ENCODE measurements around the gene PSEN1.

Gene PSEN1

GRCh38 chr14:73241481-73242165 lies 105.3 kb downstream of the PSEN1 start:
- no peak for DNase-seq

DNA sequence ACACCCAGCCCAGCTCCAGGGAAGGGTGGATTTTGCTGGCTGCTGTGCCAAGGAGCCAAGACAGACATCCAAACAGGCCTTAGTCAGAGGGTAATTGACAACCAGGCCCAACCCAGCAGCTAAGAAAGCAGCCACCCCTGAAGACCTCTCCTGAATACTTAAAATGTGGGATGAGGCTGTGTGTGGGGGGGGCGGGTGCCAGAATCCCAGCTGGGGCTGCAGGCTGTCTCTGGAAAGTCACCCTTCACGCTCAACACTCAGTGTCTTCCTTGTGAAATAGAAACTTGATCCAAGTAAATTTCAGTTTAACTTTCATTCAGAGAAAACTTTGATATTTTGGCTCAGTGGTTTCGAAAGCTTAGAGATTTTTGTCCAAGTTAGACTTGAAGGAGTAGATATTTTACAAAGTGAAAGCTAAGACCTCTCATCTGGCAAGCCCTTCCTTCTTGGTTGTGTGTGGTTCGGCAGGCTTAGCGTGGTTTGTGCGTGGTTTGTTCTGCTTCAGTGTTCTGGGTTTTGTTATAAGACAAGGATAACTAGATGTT lies 106.1 kb downstream of the PSEN1 start:
- no peak for DNase-seq

- no peak for DNase-seq
Measured at GRCh38 chr14:73243341-73243740, 107.0 kb downstream of the PSEN1 start.

DNA sequence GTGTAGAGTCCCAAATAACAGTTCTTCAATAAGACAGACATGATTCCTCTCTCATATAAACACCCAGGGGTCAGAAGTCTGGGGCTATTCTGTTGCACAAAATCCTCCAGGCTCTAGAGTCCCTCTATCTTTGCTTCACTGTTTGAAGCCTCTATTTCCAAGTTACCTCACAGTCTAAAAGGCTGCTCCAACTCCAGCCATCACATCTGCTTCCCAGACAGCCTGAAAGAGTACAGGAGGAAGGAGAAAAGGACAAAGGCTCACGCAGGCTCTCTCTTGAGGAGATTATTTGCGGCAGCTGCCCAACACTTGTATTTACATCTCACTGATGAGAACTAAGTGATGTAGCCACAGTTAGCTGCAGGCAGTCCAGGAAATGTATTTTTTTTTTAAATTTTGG lies 107.4 kb downstream of the PSEN1 start:
- no peak for DNase-seq

- no peak for DNase-seq
Measured at GRCh38 chr14:73244541-73245290, 108.4 kb downstream of the PSEN1 start.

- peak; percentile 39 for DNase-seq
Measured at GRCh38 chr14:73245480-73246325, 109.4 kb downstream of the PSEN1 start.

- DNase-seq: no peak
Measured at GRCh38 chr14:73246387-73247150, 110.3 kb downstream of the PSEN1 start.

- DNase-seq: no peak
Measured at GRCh38 chr14:73248108-73248868, 112.0 kb downstream of the PSEN1 start.

GRCh38 chr14:73249108-73249507 lies 112.8 kb downstream of the PSEN1 start:
- DNase-seq: no peak

DNA sequence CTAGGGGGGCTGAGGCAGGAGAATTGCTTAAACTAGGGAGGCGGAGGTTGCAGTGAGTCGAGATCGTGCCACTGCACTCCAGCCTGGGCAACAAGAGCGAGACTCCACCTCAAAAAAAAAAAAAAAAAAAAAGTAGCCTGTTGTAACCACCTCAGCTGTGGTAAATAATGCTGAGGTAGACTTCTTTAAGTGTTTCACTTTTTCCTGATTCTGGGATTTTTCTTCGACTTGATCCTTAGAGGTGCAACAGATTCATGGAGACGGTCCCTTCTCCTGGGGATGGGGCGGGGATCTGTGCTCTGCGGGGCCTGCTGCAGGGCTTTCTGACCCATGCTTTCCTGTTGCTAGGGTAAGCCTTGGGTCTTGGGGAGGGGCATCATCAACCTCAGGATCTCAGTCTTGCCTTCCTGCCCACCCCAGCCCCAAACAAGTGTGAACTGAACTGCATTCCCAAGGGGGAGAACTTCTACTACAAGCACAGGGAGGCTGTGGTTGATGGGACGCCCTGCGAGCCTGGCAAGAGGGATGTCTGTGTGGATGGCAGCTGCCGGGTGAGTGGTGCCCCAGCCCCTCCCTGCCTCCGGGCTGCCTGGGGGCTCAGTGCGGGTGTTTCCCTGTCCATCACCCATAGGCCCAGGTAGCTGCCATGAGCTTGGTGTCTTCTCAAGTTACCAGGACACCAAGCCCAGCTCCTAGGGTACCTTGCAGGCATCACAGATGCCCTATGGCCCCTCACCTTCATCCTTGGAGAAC lies 113.4 kb downstream of the PSEN1 start:
- no peak for DNase-seq

DNA sequence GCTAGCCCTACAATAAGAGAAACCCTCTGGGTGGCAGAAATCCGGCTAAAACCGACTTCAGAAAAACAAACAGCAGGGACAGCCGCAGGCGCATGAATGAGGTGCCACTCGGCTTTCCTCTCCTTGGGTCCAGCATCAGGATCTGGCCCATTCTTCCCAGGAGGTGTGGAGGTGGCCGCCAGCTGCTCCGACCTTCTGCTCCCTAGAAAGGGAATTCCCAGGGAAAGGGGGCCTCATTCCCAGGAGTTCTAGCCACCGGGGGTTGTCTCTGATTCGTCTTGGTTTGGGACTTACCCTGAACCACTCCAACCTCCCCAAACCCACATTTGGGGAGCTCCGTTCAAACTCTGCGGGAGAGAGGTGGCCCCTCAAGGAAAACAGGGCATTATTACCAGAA lies 114.0 kb downstream of the PSEN1 start:
- DNase-seq: no peak

DNA sequence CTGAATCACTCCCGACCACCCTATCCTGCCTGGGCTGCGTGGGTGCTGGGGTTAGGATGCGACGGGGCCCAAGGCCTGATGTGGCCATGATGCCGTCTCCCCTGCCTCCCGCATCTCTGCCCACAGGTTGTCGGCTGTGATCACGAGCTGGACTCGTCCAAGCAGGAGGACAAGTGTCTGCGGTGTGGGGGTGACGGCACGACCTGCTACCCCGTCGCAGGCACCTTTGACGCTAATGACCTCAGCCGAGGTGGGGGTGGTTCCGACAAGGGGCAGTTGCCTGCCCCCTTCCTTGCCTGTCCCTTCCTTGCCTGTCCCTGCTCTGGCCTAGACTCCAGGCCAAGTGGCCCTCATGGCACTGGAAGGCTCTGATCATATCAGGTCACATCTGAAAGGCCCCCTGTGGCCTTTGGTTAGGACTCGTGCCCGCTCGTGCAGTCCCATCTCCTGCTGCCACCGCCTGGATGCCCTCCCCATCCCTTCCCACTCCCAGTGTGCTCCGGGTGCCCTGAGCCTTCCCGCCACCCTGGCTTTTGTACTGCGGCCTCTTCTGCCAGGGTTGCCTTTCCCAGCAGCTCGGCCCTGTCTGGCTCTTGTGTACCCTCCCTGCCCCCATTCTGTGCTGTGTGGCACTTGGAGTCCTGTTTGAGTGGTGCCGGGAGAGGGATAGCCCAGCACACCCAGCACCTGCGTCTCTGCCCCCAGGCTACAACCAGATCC lies 114.6 kb downstream of the PSEN1 start:
- no peak for DNase-seq

DNA sequence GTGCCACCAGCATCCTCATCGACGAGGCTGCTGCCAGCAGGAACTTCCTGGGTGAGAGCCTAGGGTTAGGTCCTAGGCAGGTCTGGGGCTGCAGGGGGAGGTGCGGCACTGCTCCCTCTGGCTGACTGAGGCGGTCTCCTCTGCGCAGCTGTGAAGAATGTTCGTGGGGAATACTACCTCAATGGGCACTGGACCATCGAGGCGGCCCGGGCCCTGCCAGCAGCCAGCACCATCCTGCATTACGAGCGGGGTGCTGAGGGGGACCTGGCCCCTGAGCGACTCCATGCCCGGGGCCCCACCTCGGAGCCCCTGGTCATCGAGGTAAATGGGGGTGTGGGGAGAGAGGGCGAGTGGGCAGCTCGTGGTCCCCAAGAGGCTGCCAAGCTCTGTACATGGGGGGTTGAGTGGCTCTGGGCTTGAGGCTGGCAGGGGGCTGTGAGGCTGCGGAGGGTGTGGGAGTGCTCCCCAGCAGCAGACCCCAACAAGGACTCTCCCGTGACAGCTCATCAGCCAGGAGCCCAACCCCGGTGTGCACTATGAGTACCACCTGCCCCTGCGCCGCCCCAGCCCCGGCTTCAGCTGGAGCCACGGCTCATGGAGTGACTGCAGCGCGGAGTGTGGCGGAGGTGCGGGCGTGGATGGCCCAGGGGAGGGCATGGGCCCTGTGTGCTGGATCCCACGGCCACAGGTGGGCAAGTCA lies 115.4 kb downstream of the PSEN1 start:
- DNase-seq: no peak

GRCh38 chr14:73252491-73253322 lies 116.4 kb downstream of the PSEN1 start:
- no peak for DNase-seq

DNA sequence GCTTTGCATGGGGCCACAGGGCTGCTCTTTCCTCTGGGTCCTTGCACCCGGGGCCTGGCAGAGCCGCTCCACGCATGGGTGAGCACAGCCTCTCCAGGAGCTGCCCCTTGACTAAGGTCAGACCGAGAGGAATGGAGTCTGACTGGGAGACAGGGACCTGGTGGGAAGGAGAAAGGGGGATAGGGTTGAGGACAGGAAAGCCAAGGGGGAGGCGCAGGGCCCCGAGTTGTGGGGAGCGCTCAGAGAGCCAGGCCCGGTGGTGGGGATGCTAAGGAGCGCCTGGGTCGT lies 117.0 kb downstream of the PSEN1 start:
- DNase-seq: no peak

DNA sequence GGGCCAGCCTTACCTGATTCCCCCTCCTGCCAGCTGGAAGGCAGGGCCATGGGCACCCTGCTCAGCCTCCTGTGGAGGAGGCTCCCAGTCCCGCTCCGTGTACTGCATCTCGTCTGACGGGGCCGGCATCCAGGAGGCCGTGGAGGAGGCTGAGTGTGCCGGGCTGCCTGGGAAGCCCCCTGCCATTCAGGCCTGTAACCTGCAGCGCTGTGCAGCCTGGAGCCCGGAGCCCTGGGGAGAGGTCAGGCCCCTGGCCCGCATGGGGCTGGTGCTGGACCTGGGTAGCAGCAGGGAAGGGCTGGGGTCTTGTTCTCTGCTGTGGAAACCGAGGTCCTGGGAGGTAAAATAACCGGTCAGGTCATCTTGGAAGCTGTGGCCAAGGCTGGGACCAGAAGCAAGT lies 117.4 kb downstream of the PSEN1 start:
- DNase-seq: no peak

GRCh38 chr14:73254247-73255004 lies 118.1 kb downstream of the PSEN1 start:
- DNase-seq: no peak

DNA sequence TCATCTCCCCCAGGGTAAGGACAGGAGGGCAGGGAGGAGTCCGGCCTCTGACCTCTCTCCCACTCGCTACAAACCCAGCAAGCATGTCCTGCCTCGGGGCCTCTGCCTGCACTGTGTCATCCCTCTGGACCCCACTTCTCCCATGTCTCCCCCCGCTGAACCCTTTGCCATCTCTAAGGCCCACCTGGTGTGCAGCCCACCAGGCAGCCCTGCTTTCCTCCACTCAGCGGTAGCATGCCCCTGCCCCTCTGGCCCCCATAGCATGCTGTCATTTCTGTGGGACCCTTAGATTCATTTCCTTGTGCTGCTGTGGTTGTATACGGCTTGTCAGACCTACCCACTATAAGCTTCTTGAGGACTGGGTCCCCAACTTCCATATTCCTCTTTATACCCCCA lies 118.7 kb downstream of the PSEN1 start:
- no peak for DNase-seq

Measured in NCI-H774 (cell line).